K562 (cell line): ENCODE results near the gene KIF17. TPM values are rescaled to one million over a fixed set of nuclear protein-coding genes. Genes with fewer than 3 reads are reported as not detected.
A peak's percentile ranks its signal among the peaks of the same experiment; 100 is the strongest.

Experiments used
- ATF3 ChIP-seq, 2 experiments: fragments of 450-650 bp in 1 of 2; sonication (generic) in 1 of 2; formaldehyde crosslinking in 1 of 2; IDR thresholded peaks in 1 of 2; conservative IDR thresholded peaks in 1 of 2; 2 replicates each; pipeline versions ENCODE4 v1.6.1 to v1.8.1; 2016 to 2023; ENCODE audit warnings: mild to moderate bottlenecking in 2 of 2, moderate library complexity in 2 of 2, inconsistent platforms in 1 of 2, missing genetic modification reagents in 1 of 2
- BCLAF1 ChIP-seq, 2 experiments: fragments of 450-650 bp in 1 of 2; IDR thresholded peaks; 2 replicates each; pipeline ENCODE4 v1.6.1; 2011 to 2017; ENCODE audit warnings: low read depth in 2 of 2, antibody characterized with exemption in 1 of 2, borderline replicate concordance in 1 of 2, low read length in 1 of 2, mild to moderate bottlenecking in 1 of 2, mixed read lengths in 1 of 2; ENCODE audit not compliant: control insufficient read depth in 1 of 2
- BHLHE40 ChIP-seq: IDR thresholded peaks from 2 replicates; pipeline ENCODE4 v1.6.1; 2011; ENCODE audit warnings: low read length, improper control_type of control experiment
- BMI1 ChIP-seq: fragments of 150-350 bp; IDR thresholded peaks from 2 replicates; pipeline ENCODE4 v1.6.1; 2014; ENCODE audit warnings: low read length
- CHD2 ChIP-seq: IDR thresholded peaks from 2 replicates; pipeline ENCODE4 v1.6.1; 2011; ENCODE audit warnings: low read depth, low read length
- CREB1 ChIP-seq, 2 experiments: sonication (generic) in 1 of 2; formaldehyde crosslinking in 1 of 2; IDR thresholded peaks; 2 replicates each; pipeline versions ENCODE4 v1.6.1 to v1.8.0; 2012 to 2022; ENCODE audit warnings: inconsistent platforms in 1 of 2, mild to moderate bottlenecking in 1 of 2, missing genetic modification reagents in 1 of 2, moderate library complexity in 1 of 2
- E4F1 ChIP-seq: fragments of 250-450 bp; sonication (Bioruptor Pico); IDR thresholded peaks from 2 replicates; pipeline ENCODE4 v1.5.0; 2021; ENCODE audit warnings: mild to moderate bottlenecking, borderline replicate concordance
- EHMT2 ChIP-seq: fragments of 450-650 bp; IDR thresholded peaks from 2 replicates; pipeline ENCODE4 v1.6.1; 2018; ENCODE audit warnings: antibody characterized with exemption
- HEY1 ChIP-seq: fragments of 250-450 bp; sonication (Bioruptor Pico); IDR thresholded peaks from 2 replicates; pipeline ENCODE4 v1.5.0; 2020; ENCODE audit warnings: mild to moderate bottlenecking, moderate library complexity, borderline replicate concordance
- JUND ChIP-seq, 2 experiments: IDR thresholded peaks; 2 replicates in 1 of 2; 3 replicates in 1 of 2; pipeline ENCODE4 v1.6.1; 2011; ENCODE audit warnings: borderline replicate concordance in 2 of 2, low read depth in 2 of 2, low read length in 2 of 2, improper control_type of control experiment in 1 of 2, missing biosample characterization in 1 of 2, missing genetic modification characterization in 1 of 2, missing genetic modification reagents in 1 of 2
- LCOR ChIP-seq: sonication (generic); formaldehyde crosslinking; IDR thresholded peaks from 2 replicates; pipeline ENCODE4 v1.8.0; 2022; ENCODE audit warnings: mild to moderate bottlenecking, missing genetic modification reagents
- NCOA2 ChIP-seq, 2 experiments: fragments of 450-650 bp; IDR thresholded peaks; 2 replicates each; pipeline ENCODE4 v1.6.1; 2018; ENCODE audit warnings: mild to moderate bottlenecking in 2 of 2, moderate library complexity in 1 of 2; ENCODE audit not compliant: partially characterized antibody in 2 of 2
- NFE2 ChIP-seq: IDR thresholded peaks from 2 replicates; pipeline ENCODE4 v1.6.1; 2014; ENCODE audit warnings: antibody characterized with exemption, low read depth
- RCOR1 ChIP-seq, 2 experiments: IDR thresholded peaks; 2 replicates each; pipeline ENCODE4 v1.6.1; 2012; ENCODE audit warnings: low read depth in 2 of 2, low read length in 2 of 2, borderline replicate concordance in 1 of 2, improper control_type of control experiment in 1 of 2
- SMC3 ChIP-seq: conservative IDR thresholded peaks from 2 replicates; pipeline ENCODE4 v1.6.1; 2011; ENCODE audit warnings: low read depth, low read length, improper control_type of control experiment; ENCODE audit not compliant: insufficient read depth
- SUPT5H ChIP-seq: fragments of 450-650 bp; IDR thresholded peaks from 2 replicates; pipeline ENCODE4 v1.6.1; 2016
- TARDBP ChIP-seq: fragments of 450-650 bp; IDR thresholded peaks from 2 replicates; pipeline ENCODE4 v1.6.1; 2016
- TGIF2 ChIP-seq: sonication (generic); formaldehyde crosslinking; IDR thresholded peaks from 2 replicates; pipeline ENCODE4 v1.8.1; 2022; ENCODE audit warnings: mild to moderate bottlenecking, missing genetic modification reagents, moderate library complexity
- THAP7 ChIP-seq: fragments of 250-450 bp; sonication (Bioruptor Pico); IDR thresholded peaks from 2 replicates; pipeline ENCODE4 v1.5.0; 2021
- ZC3H4 ChIP-seq: sonication (generic); formaldehyde crosslinking; IDR thresholded peaks from 2 replicates; pipeline ENCODE4 v1.9.0; 2021; ENCODE audit warnings: missing genetic modification reagents, borderline replicate concordance
- ZNF146 ChIP-seq: IDR thresholded peaks from one replicate; pipeline ENCODE4 v1.6.1; 2018; ENCODE audit warnings: missing compliant biosample characterization; ENCODE audit not compliant: unreplicated experiment
- polyA plus RNA-seq, 8 experiments: library from polyadenylated mRNA; depleted of rRNA in 4 of 8; stranded (reverse) in 5 of 8; unstranded in 3 of 8; fragments of >200 nt; fragmentation: Nextera tagmentation in 2 of 8; fragmentation: Illumina TruSeq in 1 of 8; extraction: Ambion mirVana in 2 of 8; extraction: Trizol in 1 of 8; gene quantifications; 2 replicates each; pipeline versions ENCODE4 v1.2.1 to v1.2.3, GENCODE V29; 2011 to 2014; ENCODE audit warnings: inconsistent platforms in 1 of 8, missing spikeins in 1 of 8
- total RNA-seq, 7 experiments: library from RNA; depleted of rRNA in 6 of 7; stranded (reverse); fragments of >200 nt in 6 of 7; fragmentation: Illumina TruSeq in 2 of 7; extraction: Trizol in 2 of 7; gene quantifications; 2 replicates each; pipeline versions ENCODE4 v1.2.1 to v1.2.3, GENCODE V29; 2011 to 2021; ENCODE audit warnings: low replicate concordance in 1 of 7

KIF17 gene
- total and polyA plus RNA-seq, 9 of the 15 experiments (the other 6 are each of a cell fraction or from before 2014, with no cell fraction given): 0.04 to 0.47 (median 0.18) TPM; not detected in 5

GRCh38 chr1:20630729-20631128 lies 87.1 kb downstream of the KIF17 start (continued):
- TF ChIP-seq RCOR1 (IDR thresholded peaks at IDR 0.05; ENCODE audit: borderline replicate concordance in 1 of 2, low read depth in 2 of 2, low read length in 2 of 2): no peak
- TF ChIP-seq BHLHE40: no peak
- no peak for TF ChIP-seq LCOR (CRISPR knock-in tag)
- TF ChIP-seq TGIF2 (CRISPR knock-in tag): no peak
- TF ChIP-seq ATF3 (IDR thresholded peaks at IDR 0.05): peak; percentile 45; the same call in 1 of the 2 replicates
- no peak for TF ChIP-seq ATF3 (CRISPR knock-in tag; conservative IDR thresholded peaks at IDR 0.05)
- no peak for TF ChIP-seq THAP7 (CRISPR knock-in tag)
- no peak for TF ChIP-seq HEY1
- TF ChIP-seq BMI1: no peak
- TF ChIP-seq ZC3H4: no peak
- TF ChIP-seq NFE2: peak; percentile 76
- TF ChIP-seq CREB1 (IDR thresholded peaks at IDR 0.05): peak; percentile 28; the same call in 1 of the 2 replicates
- no peak for TF ChIP-seq CREB1 (CRISPR knock-in tag; IDR thresholded peaks at IDR 0.05)
- TF ChIP-seq BCLAF1 (IDR thresholded peaks at IDR 0.05; ENCODE audit: borderline replicate concordance in 1 of 2, control insufficient read depth in 1 of 2, low read depth in 2 of 2, low read length in 1 of 2): no peak
- TF ChIP-seq NCOA2 (IDR thresholded peaks at IDR 0.05; ENCODE audit: partially characterized antibody in 2 of 2): no peak
- peak; percentile 59; the same call in 1 of the 2 replicates for TF ChIP-seq JUND (IDR thresholded peaks at IDR 0.05; ENCODE audit: borderline replicate concordance, low read depth, low read length)
- TF ChIP-seq JUND (tag; IDR thresholded peaks at IDR 0.05; ENCODE audit: borderline replicate concordance, low read depth, low read length): 0 out of 3 replicates have a peak, but pooled peaks have one; percentile 28
- TF ChIP-seq SMC3: no peak
- TF ChIP-seq SUPT5H: no peak
- no peak for TF ChIP-seq TARDBP
- TF ChIP-seq E4F1 (CRISPR knock-in tag): no peak
- no peak for TF ChIP-seq ZNF146 (CRISPR knock-in tag)
- no peak for TF ChIP-seq CHD2
- peak; percentile 55; the same call in 1 of the 2 replicates for TF ChIP-seq EHMT2
